GM21515 (cell line): ENCODE results near the gene RPL31.

Experiments used
- ATAC-seq: cut with Tn5 transposase; IDR thresholded peaks from one replicate; pipeline ENCODE4 v1.9.1; 2021; ENCODE audit not compliant: unreplicated experiment

The RPL31 gene

DNA sequence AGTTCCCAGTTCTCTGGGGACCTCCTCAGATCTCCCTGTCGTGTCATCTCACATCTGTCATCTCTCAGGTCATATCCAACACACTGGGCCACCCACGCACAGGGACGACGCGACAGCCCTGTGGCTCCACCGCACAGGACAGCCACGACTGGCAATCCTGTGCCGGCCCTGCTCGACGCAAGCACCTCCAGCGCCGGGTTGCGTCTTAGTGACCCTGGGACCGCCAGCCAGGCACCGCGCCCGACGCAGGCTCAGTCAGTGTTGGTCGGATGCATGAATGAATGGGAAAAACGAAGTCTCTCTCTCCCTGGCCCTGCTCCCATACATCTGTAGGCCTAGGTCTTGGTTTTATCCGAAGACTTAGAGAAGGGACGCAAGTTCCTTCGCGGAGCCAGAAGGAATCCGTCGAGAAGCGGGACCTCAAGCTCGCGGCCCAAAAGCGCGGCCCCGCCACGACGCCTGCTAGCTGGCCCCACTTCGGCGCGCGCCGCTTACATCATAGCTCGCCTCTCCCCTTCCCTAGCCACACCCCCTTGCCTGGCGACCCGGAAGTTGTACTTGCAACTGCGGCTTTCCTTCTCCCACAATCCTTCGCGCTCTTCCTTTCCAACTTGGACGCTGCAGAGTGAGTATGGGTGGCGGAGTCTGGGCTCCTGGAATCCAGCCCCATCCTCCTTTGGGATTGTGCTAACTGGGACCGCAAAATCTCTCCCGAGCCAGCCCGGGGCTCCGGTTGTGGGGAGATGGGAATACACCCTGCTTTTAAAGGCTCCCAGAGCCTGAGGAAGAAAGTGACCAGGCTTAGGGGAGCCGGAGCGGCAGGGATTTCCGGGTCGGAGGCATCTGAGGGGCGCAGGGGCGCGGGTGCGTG is at the start of gene RPL31:
TSS of gene RPL31 (plus strand) at position 599 of the 871 bp plus-strand sequence. CDS start 413 bp downstream, outside the sequence.
- peak; percentile 97 for ATAC-seq

DNA sequence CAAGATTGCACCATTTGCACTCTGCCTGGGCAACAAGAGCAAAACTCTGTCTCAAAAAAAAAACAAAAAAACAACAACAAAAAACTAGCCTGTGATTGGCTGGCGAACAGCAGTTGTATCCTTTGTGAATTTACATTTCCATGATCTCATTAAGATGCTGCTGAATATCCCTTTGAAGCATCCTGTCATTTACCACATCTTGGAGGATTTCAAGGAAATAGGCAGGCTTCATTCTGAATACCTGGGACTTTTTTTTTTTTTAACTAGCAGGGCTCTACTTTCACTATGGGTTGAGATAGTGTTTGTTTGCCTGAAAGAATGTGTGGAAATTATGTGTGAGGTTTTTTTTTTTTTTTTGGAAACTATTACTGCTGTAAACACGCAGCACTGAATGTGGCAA is 49.6 kb upstream of the RPL31 start:
- ATAC-seq, result no peak

GRCh38 chr2:100953406-100954043 is 48.6 kb upstream of the RPL31 start:
- ATAC-seq, result no peak

DNA sequence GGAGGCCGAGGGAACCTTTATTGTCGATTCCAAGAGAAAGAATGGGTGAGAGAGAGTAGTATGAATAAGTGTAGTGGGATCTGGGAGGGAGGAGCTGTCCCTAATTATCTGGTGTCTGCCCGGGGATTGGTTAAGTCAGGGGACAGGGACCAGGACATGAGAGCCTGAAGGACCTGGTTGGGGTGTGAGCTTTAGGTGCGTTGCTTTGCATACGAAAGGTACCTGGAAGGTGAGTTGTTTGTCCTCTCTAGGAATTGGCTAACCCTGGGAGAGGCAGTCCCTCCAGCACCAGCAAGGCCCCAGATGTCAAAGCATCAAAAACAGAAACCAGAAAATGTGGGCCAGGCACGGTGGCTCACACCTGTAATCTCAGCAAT is 48.1 kb upstream of the RPL31 start:
- no peak for ATAC-seq

GRCh38 chr2:100955226-100955625 is 46.9 kb upstream of the RPL31 start:
- no peak for ATAC-seq

DNA sequence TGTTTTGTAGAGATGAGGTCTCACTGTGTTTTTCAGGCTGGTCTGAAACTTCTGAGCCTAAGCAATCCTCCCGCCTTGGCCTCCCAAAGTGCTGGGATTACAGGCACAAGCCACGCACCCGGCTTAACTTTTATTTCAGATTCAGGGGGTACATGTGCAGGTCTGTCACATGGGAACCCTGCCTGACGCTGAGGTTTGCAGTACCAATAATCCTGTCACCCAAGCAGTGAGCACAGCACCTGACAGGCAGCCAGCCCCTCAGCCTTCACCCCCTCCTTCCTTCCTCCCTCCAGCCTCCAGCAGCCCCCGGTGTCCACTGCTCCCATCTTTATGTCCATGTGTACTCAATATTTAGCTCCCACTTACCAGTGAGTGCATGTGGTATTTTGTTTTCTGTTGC is 46.0 kb upstream of the RPL31 start:
- ATAC-seq, result no peak

DNA sequence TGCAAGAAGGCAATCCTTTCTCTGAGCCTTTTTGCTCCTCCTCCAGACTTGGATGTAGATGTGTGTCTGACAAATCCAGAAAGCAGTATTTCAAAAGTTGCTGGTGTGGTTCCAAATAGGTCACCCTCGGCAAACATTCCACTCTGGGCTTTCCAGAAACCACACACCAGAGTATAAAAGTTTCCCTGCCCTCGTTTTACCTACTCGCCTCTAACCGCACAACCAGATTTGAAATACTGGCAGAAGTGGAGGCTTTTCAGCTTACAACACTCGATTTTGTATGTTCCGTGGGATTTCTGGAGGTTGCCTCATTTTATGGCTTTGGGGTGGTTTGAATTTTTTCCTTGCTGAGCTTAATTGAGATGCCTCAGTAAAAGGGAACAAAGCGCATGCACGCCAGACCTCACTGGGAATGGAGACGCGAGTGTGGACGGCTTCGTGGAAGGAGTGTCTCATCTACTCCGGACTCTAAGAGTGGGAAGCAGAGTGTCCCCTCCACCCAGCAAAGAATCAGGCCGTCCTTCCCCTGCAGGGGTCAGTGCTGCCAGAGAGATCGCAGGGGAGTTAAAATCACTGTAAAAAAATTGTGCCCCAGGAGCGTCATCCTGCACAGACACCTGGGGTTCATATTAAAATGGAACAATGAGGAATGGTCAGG is 44.0 kb upstream of the RPL31 start:
- no peak for ATAC-seq

DNA sequence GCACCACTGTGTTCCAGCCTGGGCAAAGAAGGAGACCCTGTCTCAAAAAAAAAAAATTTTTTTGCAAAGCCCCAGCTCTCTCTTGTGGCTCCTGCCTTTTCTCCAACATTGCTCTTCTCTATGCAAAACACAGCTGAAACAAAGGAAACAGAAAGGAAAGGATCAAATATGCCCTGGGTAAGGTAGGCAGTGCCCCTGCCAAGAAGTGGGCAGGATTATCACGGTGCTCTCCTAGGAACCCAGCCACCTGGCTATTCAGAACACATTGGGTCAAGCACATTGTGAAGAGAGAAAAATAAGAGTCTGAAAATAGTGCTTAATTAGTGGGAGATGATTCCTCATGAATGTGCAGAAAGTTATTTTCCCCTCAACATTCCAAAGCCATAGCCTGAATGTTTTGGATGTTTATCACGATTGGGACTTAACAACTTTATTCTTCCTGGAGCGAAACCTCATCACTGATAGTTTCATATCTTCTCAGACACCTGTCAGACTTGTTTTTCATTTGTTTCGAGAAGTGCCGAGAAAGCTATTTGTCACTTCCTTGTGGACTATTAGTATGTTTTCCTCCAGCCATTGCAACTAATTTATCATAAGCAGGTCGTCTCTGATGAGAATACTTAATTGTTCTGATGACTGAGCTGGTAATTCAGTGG is 42.7 kb upstream of the RPL31 start:
- ATAC-seq, result no peak

- no peak for ATAC-seq
Observed at GRCh38 chr2:100960688-100961087, 41.4 kb upstream of the RPL31 start.

- no peak for ATAC-seq
Observed at GRCh38 chr2:100962366-100963025, 39.6 kb upstream of the RPL31 start.

DNA sequence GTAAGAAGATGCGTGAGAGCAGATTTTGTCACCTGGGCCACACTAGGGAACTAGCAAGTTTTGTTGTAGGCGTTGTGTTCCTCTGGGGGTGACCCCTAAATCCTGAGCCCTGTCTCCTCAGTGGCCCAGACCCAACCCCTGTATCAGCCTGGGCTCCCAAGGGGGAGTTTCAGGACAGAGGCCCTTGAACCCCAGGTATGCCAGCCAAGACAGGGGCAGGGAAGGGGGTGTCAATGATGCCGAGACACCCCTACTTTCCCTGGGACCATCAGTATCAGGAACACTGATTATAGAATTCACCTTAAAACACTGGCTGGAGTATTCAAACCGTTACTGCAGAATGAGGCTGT is 39.1 kb upstream of the RPL31 start:
- ATAC-seq, result no peak

GRCh38 chr2:100964222-100964621 is 37.9 kb upstream of the RPL31 start:
- no peak for ATAC-seq

GRCh38 chr2:100964681-100965169 is 37.4 kb upstream of the RPL31 start:
- no peak for ATAC-seq

- ATAC-seq, result no peak
Observed at GRCh38 chr2:100965596-100965995, 36.5 kb upstream of the RPL31 start.

- ATAC-seq, result no peak
Observed at GRCh38 chr2:100967716-100968115, 34.4 kb upstream of the RPL31 start.

GRCh38 chr2:100968146-100969145 is 33.6 kb upstream of the RPL31 start:
- ATAC-seq, result no peak

DNA sequence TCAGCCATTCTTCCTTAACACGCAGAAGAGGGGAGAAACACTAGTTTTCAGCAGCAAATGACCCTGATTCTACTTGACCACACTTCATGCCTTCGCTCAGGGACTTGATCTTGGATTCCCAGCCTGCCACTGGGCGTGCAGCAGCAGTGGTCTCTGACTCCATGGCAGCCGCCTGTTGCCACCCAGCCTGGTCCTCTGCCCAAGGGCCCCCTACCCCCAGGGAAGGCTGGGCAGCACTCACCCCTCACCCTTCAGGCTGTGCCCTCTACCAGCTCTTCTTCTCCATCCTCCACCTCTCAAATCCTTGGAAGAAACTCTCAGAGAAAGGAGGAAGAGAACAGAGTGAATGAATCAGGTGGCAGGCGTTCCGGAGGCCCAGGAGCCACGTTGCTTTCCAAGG is 32.1 kb upstream of the RPL31 start:
- ATAC-seq, result no peak

GRCh38 chr2:100971221-100971620 is 30.9 kb upstream of the RPL31 start:
- ATAC-seq, result no peak

GRCh38 chr2:100972452-100972851 is 29.6 kb upstream of the RPL31 start:
- no peak for ATAC-seq
